MCF 10A (cell line): ENCODE data around the gene SPDYC. TPM values are rescaled to one million over a fixed set of nuclear protein-coding genes. Genes with fewer than 3 reads are reported as not detected.

Experiments used
- BruUV-seq: library from RNA; stranded (reverse); fragments of 400-500 nt; replicated peaks from 2 replicates; lab custom pipeline; 2021; lab: Mats Ljungman, UMichigan
- CTCF ChIA-PET: fragments of 300-600 bp; sonication (Branson Sonifier 250); formaldehyde crosslinking; extraction: SDS; loops from one replicate; lab custom pipeline; 2021; ENCODE audit warnings: antibody characterized with exemption, inconsistent platforms; lab: Yijun Ruan, JAX
- POLR2A ChIA-PET: fragments of 300-600, 350-650 bp; sonication (Branson Sonifier 250); formaldehyde crosslinking; extraction: SDS; loops from one replicate; lab custom pipeline; 2020; ENCODE audit warnings: antibody characterized with exemption, inconsistent platforms; lab: Yijun Ruan, JAX
- DNase-seq: peaks from one replicate; pipeline ENCODE4 v3.0.0-alpha.2; 2018; ENCODE audit not compliant: unreplicated experiment
- H3K27ac Mint-ChIP-seq: one replicate; pipeline ENCODE4 v1.8.0; 2022; ENCODE audit warnings: mild to moderate bottlenecking, low read depth, mixed read lengths; ENCODE audit not compliant: unreplicated experiment
- H3K27me3 Mint-ChIP-seq: one replicate; pipeline ENCODE4 v1.8.0; 2022; ENCODE audit warnings: mixed read lengths; ENCODE audit not compliant: insufficient read depth, unreplicated experiment
- H3K36me3 Mint-ChIP-seq: one replicate; pipeline ENCODE4 v1.8.0; 2022; ENCODE audit warnings: mild to moderate bottlenecking, moderate library complexity, mixed read lengths; ENCODE audit not compliant: insufficient read depth, unreplicated experiment
- H3K4me1 Mint-ChIP-seq: one replicate; pipeline ENCODE4 v1.8.0; 2022; ENCODE audit warnings: mixed read lengths; ENCODE audit not compliant: insufficient read depth, unreplicated experiment
- H3K4me3 Mint-ChIP-seq: one replicate; pipeline ENCODE4 v1.8.0; 2022; ENCODE audit warnings: mild to moderate bottlenecking, moderate library complexity, mixed read lengths; ENCODE audit not compliant: unreplicated experiment
- H3K9me3 Mint-ChIP-seq: one replicate; pipeline ENCODE4 v1.8.0; 2022; ENCODE audit warnings: mixed read lengths; ENCODE audit not compliant: unreplicated experiment
- intact Hi-C: fragments of 100-400 bp; cut with micrococcal nuclease; formaldehyde crosslinking; loops from 2 replicates; pipeline ENCODE4 v1.14.1; 2022
- total RNA-seq: library from RNA; stranded (reverse); gene quantifications from 2 replicates; pipeline ENCODE4 v1.2.3, GENCODE V29; 2022
- TF ChIP-seq, protein P1 (sequence below): fragments of 200-600 bp; IDR thresholded peaks from one replicate; pipeline ENCODE4 v1.8.0; 2022; ENCODE audit warnings: antibody characterized with exemption, mild to moderate bottlenecking; ENCODE audit not compliant: unreplicated experiment

The SPDYC gene
- total RNA-seq, 1 experiment from 2014 or later: not detected

DNA sequence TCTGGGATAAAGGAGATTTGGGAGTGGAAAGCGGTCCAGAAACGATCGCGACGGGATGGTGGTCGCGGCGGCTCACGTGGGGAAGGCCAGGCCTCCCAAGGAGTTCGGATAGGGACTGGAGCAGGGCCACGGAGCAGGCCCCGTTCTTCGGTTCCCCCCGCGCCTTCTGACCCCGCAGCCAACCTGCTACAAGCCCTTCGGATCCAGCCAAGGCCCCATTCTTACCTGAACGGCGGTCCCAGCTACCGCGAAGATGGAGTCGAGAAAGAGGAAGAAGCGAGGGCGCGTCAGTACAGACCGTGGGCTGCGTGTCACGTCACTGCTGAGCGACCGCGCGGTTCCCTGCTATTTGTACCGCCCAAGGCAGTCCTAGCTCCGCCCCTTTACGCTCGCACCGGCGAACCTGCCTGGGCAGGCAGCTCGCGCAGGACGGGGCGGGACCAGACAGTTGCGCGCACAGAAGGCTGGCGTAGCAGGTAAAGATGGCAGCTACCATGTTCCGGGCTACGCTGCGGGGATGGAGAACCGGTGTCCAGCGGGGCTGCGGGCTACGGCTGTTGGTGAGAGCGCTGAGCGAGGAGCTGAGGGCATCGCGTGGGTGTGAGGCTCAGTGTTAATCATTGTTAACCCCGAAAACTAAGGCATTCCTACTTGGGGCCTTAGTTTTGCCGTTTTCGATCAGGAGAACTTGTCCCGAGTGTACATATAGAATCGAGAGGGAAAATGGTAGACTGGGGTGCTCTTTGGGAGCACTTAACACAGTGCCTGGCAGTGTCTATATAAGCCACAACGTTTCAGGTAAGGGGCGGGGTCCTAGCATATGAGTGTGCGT is 48.0 kb upstream of the SPDYC start, which contains the start of the genes FAU and MRPL49:
Gene FAU (minus strand): TSS at position 270 of the 832 bp plus-strand sequence. CDS start 321 bp downstream, outside the sequence.
Gene MRPL49 (plus strand): TSS at position 457 of the 832 bp plus-strand sequence. CDS start 26 bp downstream, at position 483.
- H3K36me3 Mint-ChIP-seq: peaks cover 72% of the 10 kb centered on the region
- DNase-seq: peak; percentile 96
- H3K27me3 Mint-ChIP-seq: no peaks in the 10 kb centered on the region
- H3K27ac Mint-ChIP-seq: peak within 1 kb of the TSS; percentile 98
- H3K4me1 Mint-ChIP-seq: peaks cover 11% of the 10 kb centered on the region
- no peaks in the 10 kb centered on the region for H3K9me3 Mint-ChIP-seq
- ChIA-PET POLR2A (interaction anchor here (0.6 to 8.8 kb wide), 45 partner anchors 10 to 881 kb away, joined by 3 to 138 read pairs (median 4); partner anchors contain the start of genes ARL2, ATG2A, BANF1 and CAPN1), CTCF (interaction anchor here (0.6 to 2.8 kb wide), 8 partner anchors 9 to 274 kb away, joined by 3 to 19 read pairs (median 4); partner anchors contain the start of genes CAPN1, SAC3D1, SNX15 and TM7SF2)
- peak within 1 kb of the TSS; percentile 99 for H3K4me3 Mint-ChIP-seq
- intact Hi-C loops: no loop called here
- BruUV-seq: TSS peak; percentile 67
- TF ChIP-seq, protein P1, sequence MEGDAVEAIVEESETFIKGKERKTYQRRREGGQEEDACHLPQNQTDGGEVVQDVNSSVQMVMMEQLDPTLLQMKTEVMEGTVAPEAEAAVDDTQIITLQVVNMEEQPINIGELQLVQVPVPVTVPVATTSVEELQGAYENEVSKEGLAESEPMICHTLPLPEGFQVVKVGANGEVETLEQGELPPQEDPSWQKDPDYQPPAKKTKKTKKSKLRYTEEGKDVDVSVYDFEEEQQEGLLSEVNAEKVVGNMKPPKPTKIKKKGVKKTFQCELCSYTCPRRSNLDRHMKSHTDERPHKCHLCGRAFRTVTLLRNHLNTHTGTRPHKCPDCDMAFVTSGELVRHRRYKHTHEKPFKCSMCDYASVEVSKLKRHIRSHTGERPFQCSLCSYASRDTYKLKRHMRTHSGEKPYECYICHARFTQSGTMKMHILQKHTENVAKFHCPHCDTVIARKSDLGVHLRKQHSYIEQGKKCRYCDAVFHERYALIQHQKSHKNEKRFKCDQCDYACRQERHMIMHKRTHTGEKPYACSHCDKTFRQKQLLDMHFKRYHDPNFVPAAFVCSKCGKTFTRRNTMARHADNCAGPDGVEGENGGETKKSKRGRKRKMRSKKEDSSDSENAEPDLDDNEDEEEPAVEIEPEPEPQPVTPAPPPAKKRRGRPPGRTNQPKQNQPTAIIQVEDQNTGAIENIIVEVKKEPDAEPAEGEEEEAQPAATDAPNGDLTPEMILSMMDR: no peak

DNA sequence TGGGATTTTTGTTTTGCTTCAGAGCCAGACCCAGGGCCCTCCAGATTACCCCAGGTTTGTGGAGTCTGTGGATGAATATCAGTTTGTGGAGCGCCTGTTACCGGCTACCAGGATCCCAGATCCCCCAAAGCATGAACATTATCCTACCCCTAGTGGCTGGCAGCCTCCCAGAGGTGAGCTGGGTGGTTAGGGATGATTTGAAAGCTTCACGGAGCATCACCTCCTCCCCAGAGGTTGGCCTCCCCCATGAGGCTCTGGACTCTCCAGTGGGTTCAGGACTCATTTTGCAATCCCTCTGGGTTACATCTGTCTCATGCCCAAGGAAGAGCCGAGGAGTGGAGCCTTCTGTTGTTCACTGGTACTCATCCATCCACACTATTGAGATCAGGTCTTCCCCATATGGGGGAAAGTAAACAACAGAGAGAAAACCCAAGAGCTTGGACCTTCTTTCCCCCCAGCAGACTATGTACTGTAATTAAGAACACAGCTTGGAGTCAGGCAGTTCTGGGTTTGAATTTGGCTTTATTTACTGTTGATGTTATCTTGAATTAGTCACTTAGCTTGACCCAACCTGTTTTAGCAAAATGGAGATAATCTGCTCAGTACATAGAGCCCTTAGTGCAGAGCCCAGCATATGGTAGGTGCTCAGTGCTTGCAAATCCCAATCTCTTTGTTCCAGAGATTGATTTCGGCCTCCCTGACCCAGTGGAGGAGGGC is 45.4 kb upstream of the SPDYC start:
- Mint-ChIP-seq H3K36me3 (peaks cover 65% of the 10 kb centered on the region), H3K4me3 (no peak overlapping the region), H3K27ac (peak overlapping the region; percentile 67), H3K9me3 (no peaks in the 10 kb centered on the region), H3K27me3 (no peaks in the 10 kb centered on the region), H3K4me1 (peaks cover 6% of the 10 kb centered on the region)
- DNase-seq: no peak
- no TSS peak for BruUV-seq
- TF ChIP-seq, protein P1: no peak
- intact Hi-C loops: no loop called here
- POLR2A ChIA-PET: interaction anchor here (0.6 to 8.8 kb wide), 5 partner anchors 9 to 1220 kb away, joined by 3 to 138 read pairs (median 4); partner anchors contain the start of genes CAPN1, POLA2 and SYVN1
- CTCF ChIA-PET: interaction anchor here (1.0 to 1.1 kb wide), 2 partner anchors 58 to 129 kb away, joined by 3 to 4 read pairs; no protein-coding TSS in a partner anchor

DNA sequence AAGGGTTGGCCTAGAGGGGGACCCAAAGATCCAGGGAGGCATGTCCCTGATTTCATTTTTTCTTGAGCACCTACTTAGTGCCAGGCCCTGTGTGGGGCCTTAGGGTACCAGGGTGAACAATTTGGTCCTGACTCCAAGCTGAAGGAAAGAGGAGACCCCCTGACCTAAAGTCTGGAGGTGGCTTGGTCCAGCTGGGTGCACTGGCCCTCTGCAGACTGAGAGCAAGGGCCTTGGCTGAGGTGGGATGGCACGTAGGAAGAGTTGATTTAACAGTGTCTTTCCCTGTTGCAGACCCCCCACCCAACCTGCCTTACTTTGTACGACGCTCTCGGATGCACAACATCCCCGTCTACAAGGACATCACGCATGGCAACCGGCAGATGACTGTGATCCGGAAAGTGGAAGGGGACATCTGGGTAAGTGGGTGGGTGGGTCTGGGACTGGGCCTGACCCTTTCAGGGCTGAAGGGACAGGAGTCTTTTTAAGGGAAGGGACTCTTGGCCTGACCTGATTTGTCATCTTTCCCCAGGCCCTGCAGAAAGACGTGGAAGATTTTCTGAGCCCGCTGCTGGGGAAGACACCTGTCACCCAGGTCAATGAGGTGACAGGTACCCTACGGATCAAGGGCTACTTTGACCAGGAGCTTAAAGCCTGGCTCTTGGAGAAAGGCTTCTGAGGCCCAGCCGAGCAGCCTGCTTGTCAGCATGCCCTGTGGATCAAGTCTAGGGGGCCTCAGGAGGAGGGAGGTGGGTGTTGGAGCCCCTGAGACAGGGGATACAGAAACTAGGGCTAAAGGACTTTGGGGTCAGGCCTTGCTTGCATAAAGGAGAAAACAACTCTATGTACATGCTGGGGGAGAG is 44.6 kb upstream of the SPDYC start:
- ChIA-PET CTCF (interaction anchor here (0.8 kb wide), 1 partner anchor 291 kb away, joined by 4 read pairs; no protein-coding TSS in a partner anchor), POLR2A (interaction anchor here (0.7 to 6.5 kb wide), 2 partner anchors 8 to 15 kb away, joined by 3 to 138 read pairs; partner anchors contain the start of gene SYVN1)
- Mint-ChIP-seq H3K4me3 (no peak overlapping the region), H3K4me1 (peaks cover 6% of the 10 kb centered on the region), H3K36me3 (peaks cover 65% of the 10 kb centered on the region), H3K27me3 (no peaks in the 10 kb centered on the region), H3K9me3 (no peaks in the 10 kb centered on the region), H3K27ac (no peak overlapping the region)
- no peak for DNase-seq
- TF ChIP-seq, protein P1: no peak
- no TSS peak for BruUV-seq
- intact Hi-C loops: no loop called here
